Stimulated activated CD4-positive, alpha-beta T cell treated with anti-CD3 and anti-CD28 coated beads, TNF-alpha, amount 100 ng/mL, for 4 hours (primary cell): ENCODE results near the gene CLEC20A.
A peak's percentile ranks its signal among the peaks of the same experiment; 100 is the strongest.

Experiments
- DNase-seq, 3 experiments: peaks; one replicate each; pipeline ENCODE4 v3.0.0-alpha.2; 2020; ENCODE audit warnings: low read depth in 3 of 3

The CLEC20A gene

GRCh38 chr1:178496410-178497135 is at the start of gene CLEC20A:
Gene CLEC20A (minus strand): TSS chr1:178496964. CDS start chr1:178496939, 25 bp downstream.
- DNase-seq, result no peak

DNA sequence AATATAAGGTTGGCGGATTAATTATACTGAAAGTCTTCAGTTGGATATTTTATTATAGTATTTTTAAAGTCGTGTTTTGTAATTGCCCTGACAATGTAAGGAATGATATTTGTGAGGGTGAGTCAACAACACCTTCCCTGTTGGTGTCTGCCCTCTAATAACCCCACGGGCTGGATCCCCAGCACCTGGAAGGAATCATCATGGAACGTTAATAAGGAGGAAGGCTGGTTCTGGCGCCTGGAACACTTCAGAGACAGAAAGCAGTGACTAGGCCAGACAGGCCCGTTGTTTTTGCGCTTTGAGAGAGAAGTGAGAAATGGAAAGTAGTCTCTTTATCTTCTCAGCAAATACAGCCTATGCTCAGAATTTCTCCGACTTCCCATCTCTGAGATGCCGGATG is 47.8 kb upstream of the CLEC20A start:
- no peak for DNase-seq

DNA sequence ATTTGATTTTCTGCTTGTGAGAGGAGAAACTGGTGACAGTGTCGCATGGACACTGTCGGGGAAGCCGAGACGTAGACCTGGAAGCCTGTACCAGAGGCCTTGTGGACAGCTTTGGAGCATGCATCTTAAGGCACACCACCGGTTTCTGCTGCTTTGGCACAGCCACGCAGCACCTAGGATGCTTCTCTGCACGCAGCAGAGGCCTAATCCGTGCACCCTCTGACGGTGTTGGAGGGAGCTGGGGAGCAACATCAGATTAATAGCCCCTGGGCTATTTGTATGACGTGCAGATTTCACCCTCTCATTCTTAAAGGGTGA is 46.5 kb upstream of the CLEC20A start:
- DNase-seq, result no peak

DNA sequence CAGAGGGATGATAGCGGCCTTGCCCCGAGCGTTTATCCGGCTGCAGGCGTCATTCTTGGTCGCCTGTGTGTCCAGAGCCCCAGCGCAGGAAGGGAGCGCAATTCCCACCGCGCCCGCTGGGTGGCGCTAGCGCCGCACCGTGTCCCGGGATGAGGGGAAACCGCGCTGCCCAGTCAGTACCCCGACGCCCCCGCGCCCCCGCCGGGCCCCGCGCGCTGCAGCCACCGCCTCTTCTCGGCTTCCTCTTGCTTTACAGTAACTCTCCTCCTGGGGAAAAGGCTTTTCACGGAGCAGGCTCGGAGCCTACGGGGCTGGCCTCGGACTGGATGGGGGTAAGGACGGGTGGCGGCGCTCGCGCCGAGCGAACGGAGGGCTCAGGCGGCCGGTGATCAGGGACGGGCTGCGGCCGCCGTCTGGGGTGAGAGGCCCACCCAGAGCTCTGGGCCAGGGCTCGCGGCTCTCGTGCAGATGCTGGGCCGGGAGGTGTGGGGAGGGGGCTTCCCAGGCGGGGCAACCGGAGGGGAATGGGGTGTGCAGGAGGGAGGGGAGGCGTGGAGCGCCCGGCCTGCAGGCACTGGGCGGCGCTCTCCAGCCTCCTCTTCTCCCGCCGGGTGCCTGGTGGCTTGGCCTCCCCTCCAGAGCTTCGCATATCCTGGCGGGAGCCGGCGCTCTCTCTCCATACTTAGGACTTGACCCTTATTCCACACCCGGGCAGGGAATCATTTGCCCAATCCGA is 46.0 kb upstream of the CLEC20A start:
- DNase-seq, result peak; percentile 72 to 80 (median 74)

- DNase-seq, result peak in 2 of 3 experiments; percentile 5 to 30
These were observed 45.2 kb upstream of the CLEC20A start for GRCh38 chr1:178541829-178542553.

GRCh38 chr1:178541379-178541778 is 44.6 kb upstream of the CLEC20A start:
- no peak for DNase-seq

GRCh38 chr1:178540646-178541045 is 43.9 kb upstream of the CLEC20A start:
- DNase-seq, result no peak

DNA sequence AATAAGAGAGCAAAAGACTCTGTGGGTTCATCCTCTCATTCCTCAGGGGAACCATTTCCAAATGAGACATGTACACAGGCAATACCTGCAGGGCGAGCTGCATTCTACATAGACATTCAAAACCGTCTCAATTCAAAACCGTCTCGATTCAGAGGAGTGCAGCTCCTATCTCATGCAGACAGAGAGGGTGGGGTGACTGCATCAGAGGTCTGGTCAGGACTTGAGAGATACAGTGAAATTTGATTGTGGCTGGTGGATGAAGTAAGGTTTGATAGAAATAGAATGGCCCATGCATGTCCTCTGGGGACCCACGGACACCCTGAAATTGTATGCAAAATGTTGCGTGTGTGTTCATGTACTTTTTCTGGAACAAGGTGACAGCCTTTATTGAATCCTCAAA is 43.4 kb upstream of the CLEC20A start:
- no peak for DNase-seq

GRCh38 chr1:178539291-178539690 is 42.5 kb upstream of the CLEC20A start:
- no peak for DNase-seq

DNA sequence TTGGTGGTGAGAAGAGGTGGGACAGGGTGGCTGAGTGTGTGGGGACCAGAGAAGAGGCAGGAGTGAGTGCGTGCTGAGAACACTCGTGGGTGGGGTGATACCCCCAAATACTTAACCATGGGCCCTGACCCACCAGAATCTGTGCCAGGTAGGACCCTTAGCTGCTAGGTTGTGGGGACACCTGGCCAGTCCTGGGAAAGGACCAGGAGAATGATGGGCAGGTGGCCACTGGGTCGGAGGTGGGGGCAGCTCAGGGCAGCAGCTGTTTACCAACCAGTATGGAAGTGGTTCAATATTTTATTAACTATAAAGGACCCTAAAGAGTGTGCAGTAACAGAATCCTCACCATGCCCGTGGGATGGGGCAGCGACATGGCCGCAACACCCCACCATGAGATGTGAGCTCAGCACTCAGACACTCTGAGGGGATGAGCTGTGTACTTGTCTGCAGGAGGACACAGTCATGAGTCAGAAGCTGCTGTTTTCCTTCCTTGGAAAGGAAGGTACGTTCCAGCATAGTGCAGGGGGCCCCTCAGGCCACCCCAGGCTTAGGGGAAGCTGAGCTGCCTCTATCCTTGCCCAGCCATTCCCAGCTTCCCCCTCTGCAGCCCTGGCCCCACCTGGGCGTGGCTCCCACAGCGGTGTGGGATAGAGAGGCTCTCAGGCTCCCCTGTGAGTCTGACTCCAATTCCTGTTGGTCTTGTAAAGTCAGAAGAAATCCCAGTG is 41.6 kb upstream of the CLEC20A start:
- no peak for DNase-seq

DNA sequence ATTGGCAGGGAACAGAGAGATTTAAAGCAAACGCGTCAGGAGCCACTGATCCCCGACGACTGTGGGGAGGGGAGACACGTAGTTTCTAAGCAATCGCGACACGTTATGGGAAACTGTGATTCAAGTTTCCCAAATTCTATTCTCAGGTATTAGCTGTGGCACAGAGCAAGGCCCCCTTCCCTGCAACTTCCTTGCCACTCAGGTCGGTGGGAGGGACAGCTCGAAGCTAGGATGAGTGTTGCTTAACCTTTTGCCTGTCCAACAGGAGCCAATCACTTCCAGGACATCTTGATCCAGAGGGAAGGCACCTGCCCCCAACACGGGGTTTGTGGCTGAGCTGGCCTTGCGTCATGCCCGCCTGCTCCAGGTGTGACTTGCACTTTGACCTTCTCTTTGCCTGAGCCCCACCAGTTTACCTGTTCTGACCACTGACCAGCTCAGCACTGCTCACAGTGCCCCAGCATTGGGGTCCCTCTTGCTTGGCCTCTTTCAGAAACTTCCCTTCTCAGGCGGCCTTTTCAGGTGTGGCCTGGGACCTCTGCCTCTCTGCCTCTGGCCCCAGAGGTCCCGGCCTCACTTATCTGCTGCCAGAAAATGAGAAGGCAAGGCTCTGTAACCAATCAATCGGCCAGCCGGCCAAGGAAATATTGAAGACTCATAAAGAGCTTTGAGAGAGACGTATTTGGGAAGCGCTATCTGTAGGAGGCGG is 40.8 kb upstream of the CLEC20A start:
- DNase-seq, result no peak

DNA sequence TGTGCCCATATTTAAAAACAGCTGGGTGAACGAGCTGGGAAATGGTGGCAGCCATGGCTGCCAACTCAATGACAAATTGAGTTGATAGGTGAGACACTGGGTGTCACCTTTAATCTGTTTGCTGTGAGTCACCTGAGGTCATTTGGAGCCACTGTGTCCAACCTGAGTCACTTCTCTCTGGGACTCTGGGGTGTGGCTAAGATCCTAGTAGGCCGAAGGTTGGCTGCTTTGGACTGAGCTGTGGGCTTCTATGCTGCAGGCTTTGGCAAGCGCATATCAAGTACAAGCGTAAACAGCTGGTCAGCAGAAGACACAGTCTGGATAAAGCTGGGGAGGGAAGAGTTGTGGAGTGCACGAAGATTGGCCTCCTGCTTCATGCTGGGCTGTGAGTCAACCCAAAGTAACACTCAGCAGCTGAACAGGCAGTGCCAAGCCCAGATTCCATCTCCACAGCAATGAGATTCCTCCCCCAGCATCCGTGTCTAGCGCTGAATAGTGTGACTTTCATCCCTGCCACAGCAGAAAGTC is 40.1 kb upstream of the CLEC20A start:
- DNase-seq, result no peak

DNA sequence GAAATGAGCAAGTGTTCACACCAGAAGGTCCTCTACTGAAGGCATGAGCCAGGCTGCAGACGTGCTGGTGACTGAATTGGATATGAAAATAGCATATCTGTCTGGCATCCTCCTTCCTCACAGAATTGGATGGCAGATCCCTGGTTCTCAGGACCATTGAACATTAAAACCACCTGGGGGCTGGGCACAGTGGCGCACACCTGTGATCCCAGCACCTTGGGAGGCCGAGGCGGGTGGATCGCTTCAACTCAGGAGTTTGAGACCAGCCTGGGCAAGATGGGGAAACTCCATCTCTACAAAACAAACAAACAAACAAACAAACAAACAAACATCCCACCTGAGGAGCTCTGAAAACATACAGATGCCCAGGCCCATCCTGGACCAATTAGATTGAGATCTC is 39.6 kb upstream of the CLEC20A start:
- no peak for DNase-seq

GRCh38 chr1:178534137-178534868 is 37.5 kb upstream of the CLEC20A start:
- DNase-seq, result no peak

DNA sequence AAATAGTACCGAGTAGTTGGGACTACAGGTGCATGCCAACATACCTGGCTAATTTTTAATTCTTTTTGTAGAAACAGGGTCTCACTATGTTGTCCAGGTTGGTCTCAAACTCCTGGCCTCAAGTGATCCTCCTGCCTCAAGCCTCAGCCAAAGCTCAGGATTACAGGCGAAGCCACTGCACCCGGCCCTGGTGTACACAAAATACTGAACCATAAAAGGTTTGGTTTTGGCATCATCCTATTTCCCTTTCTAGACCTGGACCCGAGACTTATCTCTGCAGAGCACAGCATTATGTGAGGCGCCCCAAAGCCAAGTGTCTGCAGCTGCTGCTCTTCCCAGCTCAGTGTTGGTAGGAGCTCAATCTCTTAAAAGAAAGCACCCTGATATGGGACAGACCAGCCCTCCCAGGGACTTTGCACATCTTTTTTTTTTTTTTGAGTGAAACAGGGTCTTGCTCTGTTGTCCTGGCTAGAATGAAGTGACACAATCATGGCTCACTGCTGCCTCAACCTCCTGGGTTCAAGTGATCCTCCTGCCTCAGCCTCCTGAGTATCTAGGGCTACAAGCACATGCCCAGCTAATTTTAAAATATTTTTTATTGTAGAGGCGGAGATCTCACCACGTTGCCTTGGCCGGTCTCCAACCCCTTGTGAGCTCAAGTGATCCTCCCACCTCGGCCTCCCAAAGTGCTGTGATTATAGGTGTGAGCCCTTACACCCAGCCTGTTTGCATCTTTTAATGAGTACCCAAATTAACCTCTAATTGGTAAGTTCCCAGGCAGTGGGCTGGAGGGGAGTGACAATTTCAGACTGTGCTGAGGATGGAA is 36.6 kb upstream of the CLEC20A start:
- no peak for DNase-seq

GRCh38 chr1:178532392-178532791 is 35.6 kb upstream of the CLEC20A start:
- peak; percentile 38 to 58 (median 53) for DNase-seq

DNA sequence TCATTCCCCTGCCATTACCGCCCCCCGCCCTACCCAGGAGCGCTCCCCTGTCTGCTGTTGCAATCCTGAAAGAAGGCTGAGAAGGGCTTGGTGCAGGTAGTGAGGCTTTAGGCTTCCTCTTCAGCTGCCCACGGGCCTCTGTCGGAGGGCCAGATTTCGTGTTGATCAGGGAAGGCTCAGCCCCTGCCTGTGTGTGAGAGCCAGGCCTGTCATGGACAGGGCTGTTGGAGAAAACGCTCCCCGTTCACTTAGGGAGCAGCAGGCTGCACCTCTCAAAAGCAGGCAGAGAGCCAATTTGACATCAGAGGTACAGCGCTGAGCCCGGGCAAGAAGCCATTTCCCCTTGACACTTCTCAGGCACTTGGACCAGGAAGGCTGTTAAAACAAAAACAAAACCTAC is 35.1 kb upstream of the CLEC20A start:
- no peak for DNase-seq

DNA sequence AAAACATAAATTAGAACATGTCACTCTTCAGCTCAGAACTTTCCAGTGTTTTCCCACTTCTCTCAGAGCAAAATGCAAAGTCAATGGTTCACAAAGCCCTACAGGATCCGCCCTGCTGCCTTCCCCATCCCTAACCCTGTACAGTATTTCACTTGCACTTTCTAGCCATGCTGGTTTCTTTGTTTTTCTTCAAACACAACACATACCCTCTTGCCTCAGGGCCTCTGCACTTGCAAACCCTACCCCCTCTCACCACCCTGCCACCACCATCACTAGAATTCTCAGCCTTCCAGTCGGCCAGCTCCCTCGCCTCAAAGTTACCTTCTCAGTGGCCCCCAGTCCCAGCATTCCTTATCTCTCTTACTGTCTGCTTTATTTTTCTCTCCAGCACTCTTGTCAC is 33.7 kb upstream of the CLEC20A start:
- no peak for DNase-seq

- no peak for DNase-seq
These were observed 33.3 kb upstream of the CLEC20A start for GRCh38 chr1:178530037-178530402.
